H1 (cell line): Measurements from ENCODE around the gene TAF11L2. TPM values are rescaled to one million over a fixed set of nuclear protein-coding genes. Genes with fewer than 3 reads are reported as not detected.

Source experiments
- CTCF ChIA-PET: fragments of 300-600 bp; sonication (Branson Sonifier 250); formaldehyde crosslinking; loops from one replicate; lab custom pipeline; 2021; ENCODE audit not compliant: partially characterized antibody; lab: Charles Lee
- POLR2A ChIA-PET: fragments of 300-600 bp; sonication (Branson Sonifier 250); formaldehyde crosslinking; loops from one replicate; lab custom pipeline; 2021; ENCODE audit warnings: inconsistent platforms; ENCODE audit not compliant: partially characterized antibody; lab: Charles Lee
- DNase-seq, 2 experiments: peaks; one replicate each; pipeline versions ENCODE4 v3.0.0 to v3.0.0-alpha.2; 2010 to 2022; ENCODE audit warnings: low spot score in 2 of 2, low read depth in 1 of 2, mixed read lengths in 1 of 2
- FAIRE-seq: peaks from 2 replicates; lab custom pipeline; 2011; peaks lifted over from hg19 to GRCh38; lab: Jason Lieb, UNC
- H2AFZ ChIP-seq: 2 replicates; pipeline ENCODE4 v1.8.1; 2012; ENCODE audit warnings: low read length, inconsistent platforms
- H2AK5ac ChIP-seq: 2 replicates; pipeline ENCODE4 v1.6.1; 2013; ENCODE audit warnings: low read depth, low read length
- H2BK120ac ChIP-seq: replicated peaks from 2 replicates; pipeline ENCODE3; 2013; ENCODE audit warnings: low read depth, low read length, inconsistent platforms
- H2BK12ac ChIP-seq: 2 replicates; pipeline ENCODE4 v1.6.1; 2013; ENCODE audit warnings: low read depth, low read length
- H2BK15ac ChIP-seq: 2 replicates; pipeline ENCODE4 v1.6.1; 2013; ENCODE audit warnings: low read length
- H2BK20ac ChIP-seq: 2 replicates; pipeline ENCODE4 v1.6.1; 2013; ENCODE audit warnings: low read length
- H2BK5ac ChIP-seq: 2 replicates; pipeline ENCODE4 v1.6.1; 2013; ENCODE audit warnings: low read depth, low read length
- H3K14ac ChIP-seq: 2 replicates; pipeline ENCODE4 v1.6.1; 2013; ENCODE audit warnings: inconsistent platforms; ENCODE audit not compliant: insufficient read length
- H3K18ac ChIP-seq: 2 replicates; pipeline ENCODE4 v1.6.1; 2013; ENCODE audit warnings: low read length; ENCODE audit errors: extremely low read depth
- H3K23ac ChIP-seq: 2 replicates; pipeline ENCODE4 v1.6.1; 2013; ENCODE audit warnings: inconsistent platforms; ENCODE audit not compliant: insufficient read length
- H3K23me2 ChIP-seq: 2 replicates; pipeline ENCODE4 v1.6.1; 2013; ENCODE audit warnings: low read depth, low read length
- H3K27ac ChIP-seq: 2 replicates; pipeline ENCODE4 v1.6.1; 2011; ENCODE audit warnings: low read depth, low read length, inconsistent platforms
- H3K27me3 ChIP-seq, 4 experiments: replicated peaks in 1 of 4; 1 replicate in 1 of 4; 2 replicates in 3 of 4; pipeline versions ENCODE4 v1.6.1 to v1.8.1; 2011 to 2013; ENCODE audit warnings: low read length in 3 of 4, mild to moderate bottlenecking in 3 of 4, inconsistent platforms in 2 of 4, mixed read lengths in 2 of 4, moderate library complexity in 1 of 4; ENCODE audit not compliant: control insufficient read depth in 3 of 4, insufficient read depth in 3 of 4; ENCODE audit errors: extremely low read depth in 1 of 4
- H3K36me3 ChIP-seq, 4 experiments: 2 replicates each; pipeline versions ENCODE4 v1.6.1 to v1.8.1; 2011 to 2013; ENCODE audit warnings: mild to moderate bottlenecking in 4 of 4, low read length in 3 of 4, moderate library complexity in 2 of 4, control low read depth in 1 of 4, inconsistent platforms in 1 of 4; ENCODE audit not compliant: insufficient read depth in 4 of 4, control insufficient read depth in 2 of 4
- H3K4ac ChIP-seq: replicated peaks from 2 replicates; pipeline ENCODE3; 2013; ENCODE audit warnings: low read length, low read depth, mixed read lengths, inconsistent platforms; ENCODE audit not compliant: insufficient read length
- H3K4me1 ChIP-seq, 4 experiments: replicated peaks in 1 of 4; 1 replicate in 1 of 4; 2 replicates in 3 of 4; pipeline versions ENCODE4 v1.6.1 to v1.8.1; 2011 to 2013; ENCODE audit warnings: low read length in 3 of 4, inconsistent platforms in 2 of 4, mixed read lengths in 1 of 4; ENCODE audit not compliant: insufficient read depth in 4 of 4, control insufficient read depth in 3 of 4
- H3K4me2 ChIP-seq, 2 experiments: 2 replicates each; pipeline versions ENCODE4 v1.6.1 to v1.8.1; 2011 to 2013; ENCODE audit warnings: low read depth in 2 of 2, low read length in 2 of 2, control low read depth in 1 of 2, inconsistent platforms in 1 of 2, mild to moderate bottlenecking in 1 of 2; ENCODE audit not compliant: insufficient read depth in 1 of 2
- H3K4me3 ChIP-seq, 4 experiments: fragments of 200-600, 300-600 bp in 1 of 4; sonication (generic), shearing (Covaris generic), sonication (Bioruptor Twin) in 1 of 4; 2 replicates each; pipeline versions ENCODE4 v1.5.1 to v1.8.1; 2011 to 2016; ENCODE audit warnings: low read length in 4 of 4, low read depth in 3 of 4, control low read depth in 2 of 4, inconsistent platforms in 2 of 4, mild to moderate bottlenecking in 2 of 4, mixed read lengths in 1 of 4, moderate library complexity in 1 of 4; ENCODE audit not compliant: insufficient read depth in 2 of 4; ENCODE audit errors: extremely low read depth in 1 of 4
- H3K56ac ChIP-seq: replicated peaks from 2 replicates; pipeline ENCODE3; 2013; ENCODE audit warnings: low read depth, mild to moderate bottlenecking, mixed read lengths, low read length, inconsistent platforms; ENCODE audit not compliant: insufficient read length
- H3K79me1 ChIP-seq: 2 replicates; pipeline ENCODE4 v1.6.1; 2013; ENCODE audit warnings: low read depth, low read length, control low read depth
- H3K79me2 ChIP-seq, 2 experiments: 2 replicates each; pipeline versions ENCODE4 v1.6.1 to v1.8.1; 2012 to 2013; ENCODE audit warnings: low read length in 2 of 2, mild to moderate bottlenecking in 2 of 2, inconsistent platforms in 1 of 2; ENCODE audit not compliant: insufficient read depth in 2 of 2, control insufficient read depth in 1 of 2
- H3K9ac ChIP-seq, 4 experiments: replicated peaks in 1 of 4; 1 replicate in 1 of 4; 2 replicates in 3 of 4; pipeline versions ENCODE4 v1.6.1 to v1.8.1; 2011 to 2013; ENCODE audit warnings: low read depth in 3 of 4, low read length in 3 of 4, control low read depth in 2 of 4, mild to moderate bottlenecking in 2 of 4, moderate library complexity in 2 of 4, inconsistent platforms in 1 of 4; ENCODE audit errors: extremely low read depth in 1 of 4
- H3K9me3 ChIP-seq, 2 experiments: 2 replicates each; pipeline versions ENCODE4 v1.6.1 to v1.8.1; 2012 to 2013; ENCODE audit warnings: mild to moderate bottlenecking in 2 of 2, moderate library complexity in 2 of 2, control low read depth in 1 of 2, inconsistent platforms in 1 of 2, low read depth in 1 of 2, low read length in 1 of 2, mixed read lengths in 1 of 2; ENCODE audit not compliant: insufficient read depth in 2 of 2
- H4K20me1 ChIP-seq, 2 experiments: replicated peaks in 1 of 2; 2 replicates each; pipeline versions ENCODE3 to v1.8.1; 2011 to 2013; ENCODE audit warnings: inconsistent platforms in 2 of 2, low read length in 2 of 2, mild to moderate bottlenecking in 1 of 2; ENCODE audit not compliant: insufficient read depth in 2 of 2, control insufficient read depth in 1 of 2
- H4K5ac ChIP-seq: 2 replicates; pipeline ENCODE4 v1.6.1; 2013; ENCODE audit warnings: low read length, low read depth, mixed read lengths, inconsistent platforms; ENCODE audit not compliant: insufficient read length
- H4K8ac ChIP-seq: 2 replicates; pipeline ENCODE4 v1.8.0; 2013; ENCODE audit warnings: mild to moderate bottlenecking, moderate library complexity, low read length, inconsistent platforms; ENCODE audit not compliant: insufficient read depth; ENCODE audit errors: extremely low read depth
- H4K91ac ChIP-seq: replicated peaks from 2 replicates; pipeline ENCODE3; 2013; ENCODE audit warnings: low read length, mixed read lengths, inconsistent platforms; ENCODE audit not compliant: insufficient read length
- CBX8 ChIP-seq: fragments of 300-800, 300-1000 bp; sonication (generic); IDR thresholded peaks from 2 replicates; pipeline ENCODE4 v1.7.1; 2016; ENCODE audit warnings: low read depth, low read length, borderline replicate concordance
- CREB1 ChIP-seq: IDR thresholded peaks from 2 replicates; pipeline ENCODE4 v1.6.1; 2012; ENCODE audit warnings: inconsistent platforms
- KDM4A ChIP-seq: IDR thresholded peaks from one replicate; pipeline ENCODE4 v1.7.1; 2012; ENCODE audit warnings: low read depth, mild to moderate bottlenecking, moderate library complexity, low read length, inconsistent platforms; ENCODE audit not compliant: severe bottlenecking
- MAFK ChIP-seq: IDR thresholded peaks from 2 replicates; pipeline ENCODE4 v1.6.1; 2012; ENCODE audit warnings: low read depth, mild to moderate bottlenecking, improper control_type of control experiment, low read length
- POLR2AphosphoS5 ChIP-seq: IDR thresholded peaks from 2 replicates; pipeline ENCODE4 v1.6.1; 2011; ENCODE audit warnings: low read depth, low read length
- SIRT6 ChIP-seq: IDR thresholded peaks from one replicate; pipeline ENCODE4 v1.7.1; 2012; ENCODE audit warnings: low read length, inconsistent platforms
- TAF1 ChIP-seq: IDR thresholded peaks from 2 replicates; pipeline ENCODE4 v1.6.1; 2011; ENCODE audit warnings: mild to moderate bottlenecking, low read depth, low read length
- USF2 ChIP-seq: IDR thresholded peaks from 2 replicates; pipeline ENCODE4 v1.6.1; 2011; ENCODE audit warnings: low read length, improper control_type of control experiment
- WGBS, 2 experiments: shearing (Covaris generic) in 1 of 2; methylation state at CpG; one replicate each; pipeline versions ENCODE4 v1.1.6 to v1.1.7; 2013 to 2015; ENCODE audit warnings: low lambda C conversion rate in 2 of 2, mixed read lengths in 2 of 2, inconsistent platforms in 1 of 2, low coverage in 1 of 2, missing lambda C conversion rate in 1 of 2; ENCODE audit not compliant: insufficient replicate concordance in 2 of 2, insufficient coverage in 1 of 2, insufficient read length in 1 of 2; ENCODE audit errors: extremely low coverage in 1 of 2, missing lambda C conversion rate in 1 of 2; 5-methylcytosine and 5-hydroxymethylcytosine counted together
- polyA plus RNA-seq, 7 experiments: library from polyadenylated mRNA; depleted of rRNA in 3 of 7; stranded (reverse) in 5 of 7; unstranded in 2 of 7; fragments of >200 nt in 5 of 7; fragments of 200-250 nt in 2 of 7; gene quantifications; 1 replicate in 5 of 7; 2 replicates in 1 of 7; 4 replicates in 1 of 7; pipeline versions ENCODE4 v1.2.1 to v1.2.3, GENCODE V29; 2011 to 2013; ENCODE audit warnings: missing spikeins in 2 of 7, mixed read lengths in 2 of 7
- total RNA-seq: library from RNA; stranded (reverse); fragmentation: NEBNext Ultra II Directional; extraction: Animal tissue kit (Norgen Biotek cat#: 25700); gene quantifications from 2 replicates; pipeline ENCODE4 v1.2.1, GENCODE V29; 2021

TAF11L2 gene
- total and polyA plus RNA-seq, 2 of the 8 experiments (the other 6 are each of a cell fraction or from before 2014, with no cell fraction given), result not detected

GRCh38 chr5:17477043-17477442 is 21.0 kb upstream of the TAF11L2 start:
- no peaks in the 10 kb centered on the region for H3K23me2 ChIP-seq
- H4K8ac ChIP-seq, result no peak overlapping the region
- FAIRE-seq (no peak), DNase-seq (no peak)
- H2AFZ ChIP-seq, result no peak overlapping the region
- H2BK120ac ChIP-seq, result no peak overlapping the region
- no peak overlapping the region for H2BK20ac ChIP-seq
- H2AK5ac ChIP-seq, result no peak overlapping the region
- no peak overlapping the region for H2BK5ac ChIP-seq
- no peaks in the 10 kb centered on the region for H3K36me3 ChIP-seq
- H3K18ac ChIP-seq, result no peak overlapping the region
- 90% methylated on average over 3 of the region's 3 CpGs; no CpG with 5 or more reads in 1 of the 2 experiments for WGBS, 2 experiments
- no peak overlapping the region for H3K23ac ChIP-seq
- no peak overlapping the region for H2BK12ac ChIP-seq
- ChIA-PET CTCF (interaction anchor here (3.2 kb wide), 1 partner anchor 11 kb away, joined by 8 read pairs; no protein-coding TSS in a partner anchor), POLR2A (no interaction called here)
- H4K5ac ChIP-seq, result no peak overlapping the region
- no peak overlapping the region for H3K9ac ChIP-seq
- H3K27me3 ChIP-seq, result no peaks in the 10 kb centered on the region
- no peak overlapping the region for H3K27ac ChIP-seq
- H3K4me3 ChIP-seq, result no peak overlapping the region
- no peaks in the 10 kb centered on the region for H3K9me3 ChIP-seq
- no peak for TF ChIP-seq CBX8
- TF ChIP-seq POLR2AphosphoS5, result no peak
- no peak for TF ChIP-seq KDM4A
- TF ChIP-seq USF2, result no peak
- no peak for TF ChIP-seq TAF1
- TF ChIP-seq CREB1, result no peak
- no peak for TF ChIP-seq SIRT6
- TF ChIP-seq MAFK, result no peak
- H3K79me2 ChIP-seq, result no peaks in the 10 kb centered on the region
- no peak overlapping the region for H2BK15ac ChIP-seq
- H3K4ac ChIP-seq, result no peak overlapping the region
- H4K91ac ChIP-seq, result no peak overlapping the region
- no peaks in the 10 kb centered on the region for H3K4me1 ChIP-seq
- no peaks in the 10 kb centered on the region for H4K20me1 ChIP-seq
- no peak overlapping the region for H3K4me2 ChIP-seq
- no peaks in the 10 kb centered on the region for H3K79me1 ChIP-seq
- no peak overlapping the region for H3K56ac ChIP-seq
- no peak overlapping the region for H3K14ac ChIP-seq
